ENCODE data around the gene DNMBP. TPM values are rescaled to one million over a fixed set of nuclear protein-coding genes. Genes with fewer than 3 reads are reported as not detected.
"Not testable (repeated sequence)": the region's sequence is repeated elsewhere in the genome, so short reads cannot be mapped to it uniquely, and the experiment has no call there.

The DNMBP gene
- total RNA-seq, 1 experiment from 2014 or later = 19.7 TPM

- peaks cover 23% of the 10 kb centered on the region for H3K36me3 Mint-ChIP-seq
- ATAC-seq = no peak
- peaks cover 10% of the 10 kb centered on the region; the same call in 1 of the 2 replicates for H3K4me1 Mint-ChIP-seq
- CTCF ChIA-PET = no interaction called here
- H3K4me3 Mint-ChIP-seq = no peak overlapping the region
- no peak for TF ChIP-seq ZNF121 (CRISPR knock-in tag; IDR thresholded peaks at IDR 0.05)
- POLR2A ChIA-PET = no interaction called here
- DNase-seq (ENCODE audit: low spot score) = no peak
- no peaks in the 10 kb centered on the region for H3K27me3 Mint-ChIP-seq (ENCODE audit: low read depth)
- peaks cover 24% of the 10 kb centered on the region for H3K9me3 Mint-ChIP-seq
- H3K27ac Mint-ChIP-seq = no peak overlapping the region
These were observed 72.1 kb downstream of the DNMBP start for GRCh38 chr10:99937630-99938029.

- H3K27ac Mint-ChIP-seq; ATAC-seq; POLR2A ChIA-PET; H3K36me3 Mint-ChIP-seq; H3K4me3 Mint-ChIP-seq; H3K27me3 Mint-ChIP-seq (ENCODE audit: low read depth); CTCF ChIA-PET; H3K9me3 Mint-ChIP-seq; DNase-seq (ENCODE audit: low spot score): not testable (repeated sequence)
- peaks cover 42% of the 10 kb centered on the region for H3K4me1 Mint-ChIP-seq
These were observed 77.4 kb downstream of the DNMBP start for GRCh38 chr10:99932203-99932957.

GRCh38 chr10:99930731-99931550 lies 78.8 kb downstream of the DNMBP start:
- CTCF ChIA-PET = interaction anchor here (0.9 to 2.2 kb wide), 5 partner anchors 8 to 115 kb away, joined by 3 to 13 read pairs (median 3); no protein-coding TSS in a partner anchor
- ATAC-seq (peak; percentile 76), DNase-seq (ENCODE audit: low spot score) (peak; percentile 26)
- POLR2A ChIA-PET = interaction anchor here (1.1 kb wide), 1 partner anchor 10 kb away, joined by 3 read pairs; no protein-coding TSS in a partner anchor
- no peak for TF ChIP-seq MXD4 (CRISPR knock-in tag; IDR thresholded peaks at IDR 0.05; ENCODE audit: borderline replicate concordance)
- no peak for TF ChIP-seq USF1 (CRISPR knock-in tag; IDR thresholded peaks at IDR 0.05)
- no peak for TF ChIP-seq PREB (CRISPR knock-in tag; IDR thresholded peaks at IDR 0.05; ENCODE audit: borderline replicate concordance)
- TF ChIP-seq STAT6 (CRISPR knock-in tag; conservative IDR thresholded peaks at IDR 0.05; ENCODE audit: low read depth) = no peak
- Mint-ChIP-seq H3K27ac (peak overlapping the region; percentile 92), H3K4me3 (peak overlapping the region; percentile 39), H3K27me3 (ENCODE audit: low read depth) (no peaks in the 10 kb centered on the region), H3K4me1 (peaks cover 49% of the 10 kb centered on the region), H3K36me3 (no peaks in the 10 kb centered on the region), H3K9me3 (no peaks in the 10 kb centered on the region)

- Mint-ChIP-seq H3K36me3 (no peaks in the 10 kb centered on the region), H3K4me3 (peak overlapping the region; percentile 18; the same call in 1 of the 2 replicates), H3K9me3 (no peaks in the 10 kb centered on the region), H3K4me1 (peaks cover 53% of the 10 kb centered on the region), H3K27ac (no peak overlapping the region; the same call in 1 of the 2 replicates), H3K27me3 (ENCODE audit: low read depth) (no peaks in the 10 kb centered on the region)
- ChIA-PET POLR2A (interaction anchor here (2.2 kb wide), 1 partner anchor 16 kb away, joined by 6 read pairs; no protein-coding TSS in a partner anchor), CTCF (interaction anchor here (2.2 kb wide), 1 partner anchor 15 kb away, joined by 13 read pairs; no protein-coding TSS in a partner anchor)
- TF ChIP-seq ZNF671 (CRISPR knock-in tag; IDR thresholded peaks at IDR 0.05) = no peak
- no peak for TF ChIP-seq PRRX2 (CRISPR knock-in tag; IDR thresholded peaks at IDR 0.05)
- no peak for TF ChIP-seq E2F4 (CRISPR knock-in tag; IDR thresholded peaks at IDR 0.05; ENCODE audit: borderline replicate concordance, low read depth)
- TF ChIP-seq CREM (CRISPR knock-in tag; IDR thresholded peaks at IDR 0.05) = no peak
- TF ChIP-seq AR (CRISPR knock-in tag; IDR thresholded peaks at IDR 0.05) = no peak
- TF ChIP-seq ESRRA (CRISPR knock-in tag; IDR thresholded peaks at IDR 0.05; ENCODE audit: borderline replicate concordance) = no peak
- no peak for TF ChIP-seq NR1H2 (CRISPR knock-in tag; IDR thresholded peaks at IDR 0.05)
- no peak for TF ChIP-seq SOX15 (CRISPR knock-in tag; IDR thresholded peaks at IDR 0.05)
- no peak for TF ChIP-seq MXD4 (CRISPR knock-in tag; IDR thresholded peaks at IDR 0.05; ENCODE audit: borderline replicate concordance)
- TF ChIP-seq ETV6 (CRISPR knock-in tag; IDR thresholded peaks at IDR 0.05) = no peak
- no peak for DNase-seq (ENCODE audit: low spot score)
- no peak for ATAC-seq
These were observed 80.4 kb downstream of the DNMBP start for GRCh38 chr10:99929360-99929759.
